NCI-H446 (cell line): ENCODE results near the gene SBF2.
A peak's percentile ranks its signal among the peaks of the same experiment; 100 is the strongest.

ENCODE experiments used
- DNase-seq, 2 experiments: peaks; one replicate each; lab custom pipeline; 2025; lab: John Stamatoyannopoulos, UW

Gene SBF2

DNA sequence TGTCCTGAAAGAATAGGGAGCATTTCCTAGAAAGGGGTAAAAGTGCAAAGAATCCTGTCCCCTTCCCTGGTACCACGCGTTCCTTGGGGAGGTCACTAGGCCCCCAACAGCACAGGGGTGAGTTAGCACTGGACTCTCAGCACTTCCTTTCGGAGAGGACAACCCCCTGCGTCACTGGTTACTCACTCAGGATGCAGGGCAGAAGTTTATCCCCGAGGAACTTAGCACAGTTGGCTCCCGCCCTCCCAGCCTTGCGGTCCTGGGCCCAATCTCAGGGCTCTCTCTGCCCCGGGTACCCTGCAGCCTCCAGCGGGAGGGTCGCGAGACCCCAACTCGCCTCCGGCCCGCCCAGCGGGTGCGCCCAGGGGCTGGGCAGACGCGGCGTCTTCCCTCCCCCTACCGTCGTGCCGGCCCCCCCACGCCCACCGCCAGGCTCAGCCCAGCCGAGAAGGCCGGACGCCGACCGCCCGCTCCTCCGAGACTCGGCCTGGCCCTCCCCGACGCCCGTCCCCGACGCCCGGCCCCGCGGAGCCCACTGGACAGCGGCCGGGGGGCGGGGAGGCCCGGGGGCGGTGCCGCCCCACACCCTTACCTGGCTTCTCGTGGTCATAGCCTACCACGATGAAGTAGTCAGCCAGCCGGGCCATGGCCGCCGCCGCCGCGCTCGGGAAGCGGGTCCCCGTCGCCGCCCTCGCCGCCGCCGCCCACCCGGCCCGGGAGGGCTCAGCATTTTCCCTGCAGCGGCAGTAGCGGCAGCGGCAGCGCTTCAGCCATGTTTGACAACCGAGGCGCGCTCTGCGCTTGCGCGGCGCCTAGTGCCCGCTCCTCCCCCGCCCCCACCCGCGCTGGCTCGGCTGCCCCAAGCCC, at the start of gene SBF2:
Gene SBF2, minus strand, starts transcription at position 797 of the 867 bp plus-strand sequence. Its CDS starts 150 bp downstream, at position 647.
- DNase-seq, result peak; percentile 79 to 94

DNA sequence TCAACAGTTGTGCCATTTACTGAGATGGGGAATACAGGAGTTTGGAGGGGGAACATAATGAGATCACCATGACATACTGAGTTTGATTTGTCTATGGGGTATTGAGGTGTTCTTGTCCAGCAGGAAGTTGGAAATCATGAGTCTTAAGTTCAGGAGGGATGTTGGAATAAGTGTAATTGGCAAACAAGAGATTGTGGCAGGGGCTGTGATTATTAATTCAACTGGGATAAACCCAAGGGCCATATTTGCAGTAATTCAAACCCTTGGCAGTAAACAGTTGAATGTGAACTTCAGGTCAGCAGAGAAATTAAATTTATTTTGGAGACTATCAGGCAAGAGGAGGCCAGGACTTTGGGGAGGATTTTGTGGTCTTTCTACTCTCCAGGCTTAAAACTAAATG, 44.3 kb upstream of the SBF2 start:
- DNase-seq, result no peak

DNA sequence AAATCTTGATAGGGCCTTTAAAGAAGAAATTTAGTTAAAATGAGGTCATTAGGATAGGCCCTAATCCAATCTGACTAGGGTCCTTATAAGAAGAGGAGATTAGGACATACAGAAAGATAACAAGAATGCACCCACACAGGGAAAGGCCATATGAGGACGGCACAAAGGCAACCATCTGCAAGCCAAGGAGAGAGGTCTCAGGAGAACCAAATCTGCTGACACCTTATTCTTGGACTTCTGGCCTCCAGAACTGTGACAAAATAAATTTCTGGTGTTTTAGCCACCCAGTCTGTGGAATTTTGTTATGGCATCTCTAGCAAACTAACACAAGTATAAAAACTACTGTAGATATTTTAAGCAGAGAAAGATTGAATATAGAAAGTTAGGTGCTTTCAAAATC, 39.5 kb upstream of the SBF2 start:
- DNase-seq, result no peak

DNA sequence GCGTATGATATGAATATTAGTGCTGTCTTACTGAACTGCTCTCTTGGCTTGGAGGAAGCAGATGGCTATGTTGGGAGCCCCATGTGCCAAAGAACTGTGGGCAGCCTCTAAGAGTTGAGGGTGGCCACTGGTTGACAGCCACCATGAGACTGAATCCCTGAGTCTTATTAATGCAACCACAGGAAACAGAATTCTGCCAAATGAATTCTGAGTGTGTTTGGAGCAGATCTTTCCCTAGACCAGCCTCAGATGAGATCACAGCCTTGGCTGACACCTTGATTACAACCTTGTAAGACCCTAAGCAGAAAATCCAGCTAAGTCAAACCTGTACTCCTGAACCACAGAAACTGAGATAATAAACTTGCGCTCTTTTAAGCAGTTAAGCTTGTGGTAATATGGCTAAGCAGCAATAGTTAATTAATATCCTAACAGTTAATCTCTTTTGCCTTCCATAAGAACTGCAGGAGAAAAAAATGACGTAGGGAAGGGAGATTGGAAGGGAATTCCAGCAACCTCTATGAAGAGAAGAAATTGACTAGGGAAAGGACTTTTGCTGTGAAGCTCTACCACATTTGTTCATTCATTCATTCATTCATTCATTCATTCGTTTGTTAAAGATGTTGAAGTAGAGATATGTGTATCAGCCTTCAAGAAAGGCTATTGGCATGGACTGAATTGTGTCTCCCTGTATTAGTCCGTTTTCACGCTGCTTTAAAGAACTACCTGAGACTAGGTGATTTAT, 37.7 kb upstream of the SBF2 start:
- DNase-seq, result no peak

DNA sequence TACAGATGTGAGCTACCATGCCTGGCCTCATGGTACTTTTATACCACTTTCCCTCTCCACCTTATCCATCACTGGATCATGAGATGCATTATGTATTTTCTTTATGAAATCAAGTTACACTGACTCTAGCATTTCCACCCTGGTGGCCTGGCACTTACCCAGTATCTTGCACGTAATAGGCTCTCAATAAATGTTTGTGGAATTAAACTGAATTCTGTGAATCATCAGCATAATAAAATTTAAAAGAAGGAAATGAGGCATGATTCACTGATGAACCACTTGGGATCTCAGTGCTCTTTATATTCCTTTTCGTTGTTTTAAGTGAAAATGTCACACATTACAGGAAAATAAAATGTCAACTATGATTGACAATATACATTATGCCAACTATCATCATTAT, 35.9 kb upstream of the SBF2 start:
- DNase-seq, result no peak

DNA sequence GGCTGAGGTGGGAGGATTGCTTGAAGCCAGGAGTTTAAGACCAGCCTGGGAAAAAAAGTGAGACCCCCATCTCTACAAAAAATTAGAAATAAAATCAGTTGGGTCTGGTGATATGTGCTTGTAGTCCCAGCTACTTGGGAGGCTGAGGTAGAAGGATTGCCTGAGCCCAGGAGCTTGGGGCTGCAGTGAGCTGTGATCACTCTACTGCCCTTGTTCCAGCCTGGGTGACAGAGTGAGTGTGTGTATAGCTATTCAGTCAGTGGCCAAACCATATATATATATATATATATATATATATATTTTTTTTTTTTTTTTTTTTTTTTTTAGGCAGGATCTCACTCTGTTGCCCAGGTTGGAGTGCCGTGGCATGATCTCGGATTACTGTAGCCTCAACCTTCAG, 35.3 kb upstream of the SBF2 start:
- DNase-seq, result no peak

DNA sequence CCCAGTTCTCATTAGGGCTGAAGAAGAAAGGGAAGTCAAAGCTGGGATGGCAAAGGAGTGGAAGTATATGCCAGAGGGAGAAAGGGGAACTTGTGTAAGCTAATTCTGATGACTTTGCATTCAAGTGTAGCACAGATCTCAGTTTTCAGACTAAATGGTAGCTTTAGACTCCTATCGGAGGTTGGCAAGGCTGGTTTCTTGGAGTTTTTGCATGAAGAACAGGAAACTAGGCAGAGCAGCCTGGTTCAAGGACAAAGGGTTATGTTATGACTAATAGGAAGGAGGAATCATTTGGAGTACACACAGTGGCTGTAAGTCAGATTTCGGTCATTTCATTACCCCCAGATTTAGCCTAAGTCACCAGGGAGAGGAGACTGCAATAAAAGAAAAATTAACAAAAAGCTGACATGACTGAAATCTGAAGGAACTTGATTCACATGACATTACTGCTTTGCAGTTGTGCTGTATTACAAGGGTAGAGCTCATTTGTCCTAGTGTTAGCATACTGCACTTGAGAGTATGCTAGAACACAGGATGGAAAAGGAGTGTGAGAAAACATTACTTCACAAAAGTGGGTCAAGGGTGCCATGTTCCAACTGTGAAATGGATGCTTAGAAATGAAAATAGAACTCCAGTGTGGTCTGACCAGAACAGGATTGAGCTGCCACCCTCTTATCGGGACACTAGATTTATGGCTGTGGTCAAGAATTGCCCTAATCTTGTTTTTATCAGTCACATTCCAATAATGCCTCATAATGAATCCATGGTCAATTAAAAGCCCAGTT, 34.5 kb upstream of the SBF2 start:
- no peak for DNase-seq

DNA sequence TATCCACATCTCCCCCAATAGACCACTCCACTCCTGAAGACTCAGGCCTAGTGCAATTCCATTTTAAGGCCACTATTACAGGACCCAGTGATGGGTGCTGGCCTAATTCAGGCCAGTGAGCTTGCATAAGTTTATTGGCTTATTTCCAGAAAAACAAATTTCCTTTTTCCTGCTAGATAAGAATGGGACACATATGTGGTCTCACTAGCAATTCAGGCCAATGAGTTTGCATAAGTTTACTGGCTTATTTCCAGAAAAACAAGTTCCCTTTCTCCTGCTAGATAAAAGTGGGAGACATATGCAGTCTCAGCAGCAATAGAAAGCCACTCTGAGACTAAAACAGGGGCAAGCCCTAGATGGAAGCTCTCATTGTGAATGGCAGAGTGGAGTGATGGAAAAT, 33.2 kb upstream of the SBF2 start:
- no peak for DNase-seq

DNA sequence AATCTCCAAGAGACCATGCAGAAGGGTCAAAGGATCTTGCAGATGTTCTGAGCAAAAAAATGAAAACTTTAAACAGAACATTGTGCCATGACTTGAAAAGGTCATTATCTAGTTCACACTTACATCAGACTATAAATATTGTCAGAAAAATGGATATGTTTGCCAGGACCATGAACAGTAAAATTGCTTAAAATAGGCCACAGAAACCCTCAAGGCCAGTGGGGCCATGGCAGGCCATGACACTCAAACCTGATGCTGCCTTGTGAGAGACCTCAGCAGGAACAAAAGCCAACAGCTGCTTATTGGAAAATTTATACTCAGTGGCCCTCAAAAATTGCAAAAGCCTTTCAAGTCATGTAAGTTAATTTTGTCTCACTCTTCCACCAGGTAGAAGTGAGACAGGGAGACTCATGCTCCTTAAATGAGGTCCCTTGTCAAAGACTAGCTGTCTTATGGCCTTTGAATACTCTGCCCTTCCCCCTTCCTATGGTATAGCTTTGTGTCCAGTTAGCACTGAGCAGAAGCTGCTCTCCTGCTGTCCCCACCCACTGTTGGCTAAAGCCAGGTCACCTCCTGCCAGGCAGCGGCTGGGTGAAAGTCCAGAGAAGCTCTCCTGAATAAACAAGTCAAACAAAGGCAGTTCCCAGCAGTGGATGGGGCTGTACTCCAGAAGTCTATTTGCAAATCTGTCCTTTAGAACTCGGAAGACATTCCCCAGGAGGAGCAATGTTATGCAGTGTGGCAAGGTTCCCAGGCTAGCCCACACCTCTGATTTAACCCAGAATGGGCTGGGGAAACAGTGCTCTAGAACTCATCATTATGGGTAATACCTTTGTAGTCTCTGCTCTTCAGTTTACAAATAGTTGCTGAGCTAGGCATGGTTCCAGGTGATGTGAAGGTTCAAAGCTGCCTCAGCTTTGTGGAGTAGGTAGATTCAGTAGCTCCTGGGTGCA, 32.3 kb upstream of the SBF2 start:
- DNase-seq, result no peak

DNA sequence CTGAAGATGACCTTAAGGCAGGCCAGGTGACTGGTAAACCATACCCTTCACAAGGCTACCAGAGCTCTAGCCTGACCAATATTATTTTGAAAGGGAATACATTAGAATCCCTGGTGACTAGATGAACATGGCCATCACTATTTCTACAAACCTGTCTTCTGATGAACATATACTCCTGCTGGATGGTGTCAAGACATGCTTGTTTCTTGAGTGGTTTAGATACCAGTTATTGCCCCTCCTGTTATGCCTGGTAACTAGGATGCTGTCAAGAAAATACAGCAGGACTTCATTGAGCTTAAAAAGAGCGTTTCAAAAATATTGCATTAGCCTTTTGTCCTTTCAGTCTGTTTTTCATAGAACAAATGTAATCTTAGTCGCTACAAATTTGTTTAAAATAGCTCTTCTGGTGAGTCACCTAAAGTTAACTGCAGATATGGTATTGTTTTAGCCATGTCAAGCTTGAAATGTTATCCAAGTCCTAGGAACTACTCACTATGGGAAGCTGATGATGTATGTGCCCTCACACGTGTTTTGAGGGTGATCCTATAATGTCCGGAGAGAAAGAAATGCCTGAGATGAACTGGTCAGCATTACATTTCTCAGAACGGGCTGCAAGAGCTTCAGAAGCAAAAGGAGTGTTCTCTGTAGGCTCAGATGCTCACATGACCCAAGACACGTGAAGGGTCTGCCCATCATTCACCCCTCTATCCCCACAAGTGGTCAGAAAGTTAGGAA, 31.4 kb upstream of the SBF2 start:
- DNase-seq, result no peak

DNA sequence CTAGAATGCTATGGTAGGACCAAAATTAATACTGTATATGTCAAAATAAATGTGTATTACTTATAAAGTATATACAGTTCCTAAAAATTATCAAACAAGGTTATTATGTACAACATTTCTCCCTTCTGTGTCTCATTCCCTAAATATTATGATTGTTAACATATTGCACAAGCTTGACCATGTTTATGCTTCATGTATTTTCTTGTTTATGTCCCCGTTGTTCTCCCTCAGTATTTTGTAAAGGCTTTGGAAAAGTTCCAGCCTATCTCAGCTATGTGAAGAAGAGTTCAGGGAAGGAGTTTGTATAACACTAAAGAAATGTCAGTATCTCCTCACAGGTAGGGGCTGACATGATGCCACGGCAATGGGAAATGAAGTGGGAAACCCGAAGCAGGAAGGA, 30.5 kb upstream of the SBF2 start:
- DNase-seq, result no peak

DNA sequence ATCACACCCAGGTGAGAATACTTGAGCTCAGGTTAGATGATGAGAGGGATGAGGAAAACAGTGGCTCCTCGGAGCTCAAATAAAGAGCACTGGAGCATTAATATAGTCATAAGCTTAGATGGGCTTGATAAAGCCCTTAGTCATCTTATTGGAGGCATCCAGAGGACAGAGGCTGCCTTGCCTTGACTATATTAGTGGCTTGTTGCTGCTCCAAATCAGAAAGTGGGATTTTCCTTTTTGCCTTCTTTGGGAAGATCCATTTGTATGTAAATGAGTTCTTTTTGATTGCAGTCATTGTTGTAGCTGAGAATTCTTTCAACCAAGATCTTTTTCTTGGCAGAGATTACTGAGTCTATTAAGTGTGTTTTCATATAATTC, 29.8 kb upstream of the SBF2 start:
- no peak for DNase-seq

DNA sequence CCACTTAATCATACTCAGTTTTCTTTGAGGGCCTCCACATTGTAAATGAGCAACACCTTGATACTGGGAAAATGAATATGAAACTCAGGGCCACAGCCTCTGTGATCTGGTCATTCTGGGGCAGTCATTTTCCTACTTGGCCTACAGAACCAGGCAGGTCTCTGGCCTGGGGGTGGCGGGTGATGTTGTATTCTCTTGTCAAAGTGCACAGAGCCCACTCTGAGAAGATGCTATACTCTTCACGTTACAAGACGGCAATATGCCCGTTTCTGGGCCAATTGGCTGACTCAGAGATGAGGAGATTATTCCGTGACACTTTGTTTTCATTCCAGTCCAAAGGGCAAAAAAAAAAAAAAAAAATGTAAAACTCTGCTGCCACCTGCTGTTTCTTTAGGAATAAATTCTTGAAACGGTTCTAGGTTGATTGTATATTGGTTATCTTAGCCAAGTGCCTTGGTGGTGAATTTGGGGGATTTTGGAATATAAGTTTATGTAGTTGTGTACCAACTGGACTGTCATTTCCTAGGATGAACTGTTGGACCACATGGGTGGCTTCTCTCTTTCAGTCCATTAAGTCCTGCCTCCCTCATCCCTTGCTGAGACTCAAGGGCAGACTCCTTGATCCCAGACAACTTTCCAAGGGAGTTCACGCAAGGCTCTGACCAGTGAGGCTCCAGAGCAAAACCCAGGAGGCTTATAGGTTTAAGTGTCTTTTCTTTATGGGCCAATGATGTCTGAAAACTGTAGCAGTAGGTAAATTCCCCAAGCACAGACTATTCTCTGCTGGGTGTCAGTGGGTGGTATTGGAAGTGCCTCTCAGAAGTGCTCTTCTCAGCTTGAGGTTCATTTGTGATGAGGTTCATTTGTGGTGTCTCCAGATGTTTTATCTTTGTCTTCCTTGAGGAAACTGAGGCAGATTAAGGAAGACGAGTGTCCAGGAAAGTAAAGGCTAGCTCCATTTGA, 29.1 kb upstream of the SBF2 start:
- peak; percentile 60 to 82 for DNase-seq

DNA sequence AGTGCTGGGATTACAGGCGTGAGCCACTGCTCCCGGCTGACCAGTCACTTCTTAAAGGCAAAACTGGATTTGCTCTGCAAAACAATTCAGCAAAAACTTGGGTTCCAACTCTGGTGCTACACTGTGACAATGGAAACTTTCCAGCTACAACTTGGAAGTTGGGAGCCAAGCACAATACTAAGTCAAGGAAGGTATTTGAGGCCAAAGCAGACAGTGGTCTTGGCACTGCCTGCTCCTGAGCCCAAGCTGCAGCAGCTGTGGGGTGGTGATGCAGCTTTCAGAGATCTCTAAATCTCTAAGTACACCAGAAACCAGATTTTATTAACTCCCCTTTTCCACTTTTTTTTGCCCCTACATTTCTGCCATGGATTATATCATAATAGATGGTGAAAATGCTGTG, 28.4 kb upstream of the SBF2 start:
- peak in 1 of 2 experiments; percentile 53 for DNase-seq

DNA sequence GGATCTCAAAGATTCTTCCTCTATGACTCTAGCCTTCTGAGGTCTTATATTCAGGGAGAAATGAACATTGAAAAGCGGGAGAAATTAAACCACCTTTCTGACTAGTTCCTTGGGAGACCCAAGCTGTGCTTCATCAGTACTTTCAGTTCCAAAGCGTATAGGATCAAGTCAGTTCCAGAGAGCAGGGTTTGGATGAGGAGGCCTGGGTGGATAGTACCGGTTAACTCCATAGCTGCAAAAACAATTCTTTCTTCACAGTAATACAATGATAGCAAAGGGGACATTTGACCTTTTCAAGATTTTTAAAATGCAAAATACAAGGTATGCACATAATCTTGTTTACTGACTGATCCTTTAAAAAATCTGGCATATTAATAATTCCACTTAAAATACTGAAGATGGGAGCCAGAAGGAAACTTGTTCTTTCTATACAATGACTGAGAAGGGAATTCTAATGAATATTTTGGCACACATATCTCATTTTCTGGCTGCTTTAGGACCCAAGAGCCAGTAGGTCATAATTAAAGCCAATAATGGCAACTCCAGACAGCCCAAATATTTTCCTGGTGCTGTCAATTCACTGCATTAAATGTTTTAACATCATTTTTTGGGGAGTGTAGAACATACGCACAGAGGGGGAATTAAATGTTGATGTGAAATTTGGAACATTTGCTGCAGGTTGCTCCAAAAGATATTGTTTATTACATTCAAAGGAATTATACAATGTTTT, 26.9 kb upstream of the SBF2 start:
- DNase-seq, result no peak

DNA sequence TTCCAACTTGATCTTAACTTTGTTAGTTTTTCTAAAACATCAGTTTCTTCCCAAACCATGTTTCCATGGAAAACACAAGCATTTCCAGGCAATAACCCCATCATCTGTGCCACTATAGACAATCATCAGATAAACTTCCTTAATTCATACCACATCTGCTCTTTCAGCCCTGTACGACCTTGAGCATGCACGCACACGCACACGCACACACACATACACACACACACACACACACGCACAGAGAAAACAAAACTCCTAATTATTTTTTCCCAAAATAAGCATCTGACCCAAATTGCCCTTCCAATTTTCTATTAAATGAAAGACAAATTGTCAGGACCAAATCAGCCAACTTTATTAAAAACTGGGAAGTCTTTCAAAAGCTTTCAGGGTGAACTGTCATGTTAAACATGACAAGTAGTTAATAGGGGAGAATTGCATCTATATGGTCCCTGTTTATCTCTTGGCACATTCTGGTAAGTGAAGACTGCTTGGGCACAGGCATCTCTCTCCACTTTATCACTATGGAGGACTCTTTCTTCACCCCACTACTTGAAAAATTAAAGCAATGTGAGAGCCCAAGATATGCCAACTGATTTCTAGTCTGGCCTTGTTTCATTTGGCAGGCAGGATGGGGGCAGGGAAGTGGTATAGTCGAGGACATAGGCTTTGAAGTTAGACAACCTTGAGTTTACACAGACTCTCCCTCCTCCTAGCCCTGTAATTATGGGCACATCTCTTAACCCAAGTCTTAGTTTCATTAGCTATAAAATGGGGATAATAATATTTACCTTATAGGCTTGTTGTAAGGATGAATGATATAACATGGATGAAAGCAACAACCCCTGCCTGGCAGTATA, 25.9 kb upstream of the SBF2 start:
- DNase-seq, result no peak

DNA sequence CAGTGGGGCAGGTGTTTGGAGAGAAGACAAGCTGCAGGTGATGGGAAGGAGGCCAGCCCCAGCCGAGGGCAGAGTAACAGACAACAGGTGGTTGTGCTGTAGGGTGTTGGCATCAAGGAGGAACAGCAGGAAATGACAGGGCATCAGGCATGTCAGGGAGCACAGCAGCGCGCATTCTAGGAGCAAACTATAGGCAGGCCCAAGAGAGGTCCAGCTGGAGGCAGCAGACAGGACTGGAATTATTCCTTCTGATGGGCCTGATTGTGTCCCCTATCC, 24.4 kb upstream of the SBF2 start:
- peak in 1 of 2 experiments; percentile 30 for DNase-seq
